Measurements from ENCODE around the gene CDKL5. TPM values are rescaled to one million over a fixed set of nuclear protein-coding genes. Genes with fewer than 3 reads are reported as not detected.

CDKL5 gene
- total RNA-seq, 2 experiments from 2014 or later: 2.2 to 2.4 TPM

GRCh38 chrX:18558799-18559198 is 133.4 kb downstream of the CDKL5 start:
- DNase-seq (no peak), ATAC-seq (ENCODE audit: poor library complexity) (no peak)
- ChIA-PET POLR2A (no interaction called here), CTCF (interaction anchor here (1.1 kb wide), 1 partner anchor 21 kb away, joined by 3 read pairs; no protein-coding TSS in a partner anchor)
- no peak overlapping the region for H3K27ac Mint-ChIP-seq
- intact Hi-C loops (cut with DNase I, micrococcal nuclease): no loop called here
- TF ChIP-seq, protein P1, sequence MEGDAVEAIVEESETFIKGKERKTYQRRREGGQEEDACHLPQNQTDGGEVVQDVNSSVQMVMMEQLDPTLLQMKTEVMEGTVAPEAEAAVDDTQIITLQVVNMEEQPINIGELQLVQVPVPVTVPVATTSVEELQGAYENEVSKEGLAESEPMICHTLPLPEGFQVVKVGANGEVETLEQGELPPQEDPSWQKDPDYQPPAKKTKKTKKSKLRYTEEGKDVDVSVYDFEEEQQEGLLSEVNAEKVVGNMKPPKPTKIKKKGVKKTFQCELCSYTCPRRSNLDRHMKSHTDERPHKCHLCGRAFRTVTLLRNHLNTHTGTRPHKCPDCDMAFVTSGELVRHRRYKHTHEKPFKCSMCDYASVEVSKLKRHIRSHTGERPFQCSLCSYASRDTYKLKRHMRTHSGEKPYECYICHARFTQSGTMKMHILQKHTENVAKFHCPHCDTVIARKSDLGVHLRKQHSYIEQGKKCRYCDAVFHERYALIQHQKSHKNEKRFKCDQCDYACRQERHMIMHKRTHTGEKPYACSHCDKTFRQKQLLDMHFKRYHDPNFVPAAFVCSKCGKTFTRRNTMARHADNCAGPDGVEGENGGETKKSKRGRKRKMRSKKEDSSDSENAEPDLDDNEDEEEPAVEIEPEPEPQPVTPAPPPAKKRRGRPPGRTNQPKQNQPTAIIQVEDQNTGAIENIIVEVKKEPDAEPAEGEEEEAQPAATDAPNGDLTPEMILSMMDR (IDR thresholded peaks at IDR 0.05): no peak
- H3K27ac ChIP-seq (ENCODE audit: low read depth in 1 of 2, low read length in 2 of 2): no peak overlapping the region
- no peaks in the 10 kb centered on the region for H3K9me3 Mint-ChIP-seq
- H3K9me3 ChIP-seq (ENCODE audit: control insufficient read depth in 1 of 2, insufficient read depth in 1 of 2, low read length in 2 of 2): no peaks in the 10 kb centered on the region
- no peaks in the 10 kb centered on the region for H3K4me1 Mint-ChIP-seq (ENCODE audit: low read depth)
- no peaks in the 10 kb centered on the region for H3K36me3 ChIP-seq (ENCODE audit: insufficient read depth, low read length)
- H3K27me3 Mint-ChIP-seq: no peaks in the 10 kb centered on the region
- H3K4me3 Mint-ChIP-seq: no peak overlapping the region
- H3K4me1 ChIP-seq (ENCODE audit: insufficient read depth, low read length): no peaks in the 10 kb centered on the region
- no peaks in the 10 kb centered on the region for H3K36me3 Mint-ChIP-seq (ENCODE audit: low read depth)
- no peaks in the 10 kb centered on the region for H3K27me3 ChIP-seq (ENCODE audit: control insufficient read depth in 1 of 2, insufficient read depth in 2 of 2, low read length in 2 of 2)
- H3K4me3 ChIP-seq (ENCODE audit: low read length): no peak overlapping the region

DNA sequence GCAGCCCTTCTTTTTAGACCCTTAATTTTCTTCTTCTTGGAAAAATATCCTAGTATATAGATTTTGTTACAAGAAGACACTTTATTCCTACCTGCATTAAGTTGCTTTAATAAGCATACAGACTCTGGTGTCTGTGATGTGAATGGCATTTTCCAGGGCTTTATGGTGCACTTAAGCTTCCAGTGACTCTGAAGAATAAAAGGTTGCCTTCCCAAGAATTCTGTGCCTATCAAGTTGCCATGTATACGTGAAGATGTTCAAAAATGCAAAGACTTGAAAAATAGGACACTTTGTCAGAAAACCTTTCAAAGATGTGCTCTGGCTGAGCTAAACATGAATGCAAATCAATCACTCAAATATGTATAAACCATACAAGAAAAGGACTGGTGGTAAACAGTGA is 135.6 kb downstream of the CDKL5 start:
- Histone ChIP-seq H3K36me3 (ENCODE audit: insufficient read depth, low read length) (no peaks in the 10 kb centered on the region), H3K9me3 (ENCODE audit: control insufficient read depth in 1 of 2, insufficient read depth in 1 of 2, low read length in 2 of 2) (no peaks in the 10 kb centered on the region), H3K4me1 (ENCODE audit: insufficient read depth, low read length) (no peaks in the 10 kb centered on the region), H3K27me3 (ENCODE audit: control insufficient read depth in 1 of 2, insufficient read depth in 2 of 2, low read length in 2 of 2) (no peaks in the 10 kb centered on the region), H3K27ac (ENCODE audit: low read depth in 1 of 2, low read length in 2 of 2) (no peak overlapping the region), H3K4me3 (ENCODE audit: low read length) (no peak overlapping the region)
- CTCF ChIA-PET: no interaction called here
- Mint-ChIP-seq H3K9me3 (no peaks in the 10 kb centered on the region), H3K4me3 (no peak overlapping the region), H3K4me1 (ENCODE audit: low read depth) (no peaks in the 10 kb centered on the region), H3K27ac (no peak overlapping the region), H3K27me3 (no peaks in the 10 kb centered on the region), H3K36me3 (ENCODE audit: low read depth) (peaks cover 5% of the 10 kb centered on the region)
- intact Hi-C loops (cut with DNase I, micrococcal nuclease): no loop called here
- TF ChIP-seq, protein P1 (IDR thresholded peaks at IDR 0.05): no peak
- POLR2A ChIA-PET: no interaction called here
- ATAC-seq (ENCODE audit: poor library complexity) (no peak), DNase-seq (no peak)

- no peaks in the 10 kb centered on the region for H3K4me1 ChIP-seq (ENCODE audit: insufficient read depth, low read length)
- H3K36me3 Mint-ChIP-seq (ENCODE audit: low read depth): peaks cover 9% of the 10 kb centered on the region
- H3K27ac ChIP-seq (ENCODE audit: low read depth in 1 of 2, low read length in 2 of 2): no peak overlapping the region
- H3K9me3 ChIP-seq (ENCODE audit: control insufficient read depth in 1 of 2, insufficient read depth in 1 of 2, low read length in 2 of 2): no peaks in the 10 kb centered on the region
- TF ChIP-seq, protein P1 (IDR thresholded peaks at IDR 0.05): no peak
- ChIA-PET CTCF (no interaction called here), POLR2A (no interaction called here)
- H3K4me3 Mint-ChIP-seq: no peak overlapping the region
- no peaks in the 10 kb centered on the region for H3K9me3 Mint-ChIP-seq
- H3K4me3 ChIP-seq (ENCODE audit: low read length): no peak overlapping the region
- H3K36me3 ChIP-seq (ENCODE audit: insufficient read depth, low read length): no peaks in the 10 kb centered on the region
- H3K27me3 ChIP-seq (ENCODE audit: control insufficient read depth in 1 of 2, insufficient read depth in 2 of 2, low read length in 2 of 2): no peaks in the 10 kb centered on the region
- no peak overlapping the region for H3K27ac Mint-ChIP-seq
- ATAC-seq (ENCODE audit: poor library complexity) (no peak), DNase-seq (no peak)
- H3K27me3 Mint-ChIP-seq: no peaks in the 10 kb centered on the region
- H3K4me1 Mint-ChIP-seq (ENCODE audit: low read depth): peaks cover 6% of the 10 kb centered on the region
- intact Hi-C loops (cut with DNase I, micrococcal nuclease): no loop called here
Observed at GRCh38 chrX:18565727-18566126, 140.3 kb downstream of the CDKL5 start.
